CD4-positive, alpha-beta T cell treated with Interleukin-15 for 1 hour (primary cell): ENCODE results near the gene TTC33.
A peak's percentile ranks its signal among the peaks of the same experiment; 100 is the strongest.
"Not testable (repeated sequence)": the region's sequence is repeated elsewhere in the genome, so short reads cannot be mapped to it uniquely, and the experiment has no call there.

Experiments used
- DNase-seq: peaks from one replicate; pipeline ENCODE4 v3.0.0-alpha.2; 2020

The TTC33 gene

DNA sequence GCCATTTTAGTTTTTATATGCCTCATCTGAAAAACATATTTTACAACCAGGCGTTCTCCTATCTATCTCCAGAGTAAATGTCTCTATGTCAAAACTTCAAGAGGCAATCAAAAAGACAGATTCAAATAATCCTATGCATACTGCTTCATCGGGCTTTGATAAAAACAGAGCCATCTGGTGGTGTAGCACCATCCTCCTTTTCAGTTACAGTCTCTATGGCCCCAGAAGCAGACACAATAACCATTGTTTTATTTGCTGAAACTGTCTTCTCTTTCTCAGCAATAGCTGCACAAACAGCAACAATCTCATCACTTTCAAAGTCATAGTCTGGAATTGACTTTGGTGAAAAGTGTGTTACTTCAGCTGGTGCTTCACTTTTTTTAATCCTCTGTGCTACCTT is 39.8 kb downstream of the TTC33 start:
- no peak for DNase-seq

DNA sequence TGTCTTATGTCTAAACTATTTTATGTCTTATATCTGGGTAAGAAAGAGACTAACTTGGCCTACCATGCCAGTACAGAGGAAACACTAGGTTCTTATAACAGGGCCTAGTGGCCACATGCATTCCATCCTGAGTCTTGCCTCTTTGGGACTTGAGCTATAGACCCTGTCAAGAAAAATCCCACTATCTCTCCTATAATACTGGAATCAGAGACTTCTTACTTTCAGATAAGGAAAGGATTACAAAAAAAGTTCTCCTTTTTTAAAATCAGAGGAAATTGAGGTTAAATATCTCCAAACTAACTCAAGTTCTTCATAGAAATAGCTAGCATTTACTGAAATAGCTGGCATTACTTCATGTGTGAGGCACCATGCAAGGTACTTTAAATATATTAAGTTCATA is 41.8 kb downstream of the TTC33 start:
- no peak for DNase-seq

- not testable (repeated sequence) for DNase-seq
These were observed 45.2 kb downstream of the TTC33 start for GRCh38 chr5:40710575-40710974.

DNA sequence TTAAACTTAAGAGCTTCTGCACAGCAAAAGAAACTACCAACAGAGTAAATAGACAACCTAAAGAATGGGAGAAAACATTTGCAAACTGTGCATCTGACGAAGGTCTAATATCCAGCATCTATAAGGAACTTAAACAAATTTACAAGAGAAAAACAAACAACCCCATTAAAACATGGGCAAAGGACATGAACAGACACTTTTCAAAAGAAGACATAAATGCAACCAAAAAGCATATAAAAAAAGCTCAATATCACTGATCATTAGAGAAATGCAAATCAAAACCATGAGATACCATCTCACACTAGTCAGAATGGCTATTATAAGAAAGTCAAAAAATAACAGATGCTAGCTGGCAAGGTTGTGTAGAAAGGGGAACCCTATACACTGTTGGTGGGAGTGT is 50.3 kb downstream of the TTC33 start:
- DNase-seq: not testable (repeated sequence)

DNA sequence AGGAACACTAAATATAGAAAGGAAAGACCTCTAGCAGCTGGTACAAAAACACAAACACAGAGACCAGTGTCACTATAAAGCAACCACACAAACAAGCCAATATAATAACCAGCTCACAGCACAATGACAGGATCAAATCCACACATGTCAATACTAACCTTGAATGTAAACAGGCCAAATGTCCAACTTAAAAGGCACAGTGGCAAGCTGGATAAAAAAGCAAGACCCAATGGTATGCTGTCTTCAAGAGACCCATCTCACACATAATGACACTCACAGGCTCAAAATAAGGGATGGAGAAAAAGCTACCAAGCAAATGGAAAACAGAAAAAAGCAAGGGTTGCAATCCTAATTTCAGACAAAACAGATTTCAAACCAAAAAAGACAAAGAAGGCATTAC is 53.7 kb downstream of the TTC33 start:
- DNase-seq: not testable (repeated sequence)

DNA sequence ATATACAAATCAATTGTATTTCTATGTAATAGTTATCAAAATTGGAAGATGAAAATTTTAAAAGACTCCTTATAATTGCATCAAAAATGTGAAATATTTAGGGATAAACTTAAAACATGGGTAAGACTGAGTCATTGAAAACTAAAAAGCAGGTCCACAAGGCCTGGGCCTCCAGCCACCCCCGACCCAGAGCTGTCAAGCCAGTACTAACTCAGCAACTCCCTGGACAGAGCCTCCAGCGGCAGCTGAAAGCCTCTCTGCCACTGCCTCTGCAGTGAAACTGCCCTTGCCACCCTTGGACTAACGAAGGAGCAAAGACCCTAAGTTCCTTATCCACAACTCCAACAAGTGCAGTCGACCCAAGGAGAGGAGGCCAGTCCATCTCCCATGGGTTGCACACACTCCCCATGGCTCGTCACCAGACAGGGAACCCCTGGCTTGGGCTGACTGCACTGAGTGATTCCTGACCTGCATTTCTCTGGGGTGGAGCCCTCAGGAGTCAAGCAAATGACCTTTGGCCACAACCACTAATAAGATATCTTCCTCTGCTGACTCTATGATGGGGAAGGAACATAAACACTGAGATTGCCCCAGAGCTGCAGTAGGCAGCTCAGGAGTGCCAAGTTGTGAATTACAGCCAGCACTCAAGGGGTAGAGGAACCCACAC is 55.5 kb downstream of the TTC33 start:
- no peak for DNase-seq

- DNase-seq: no peak
These were observed 61.3 kb downstream of the TTC33 start for GRCh38 chr5:40694433-40694832.

GRCh38 chr5:40691894-40692293 is 63.9 kb downstream of the TTC33 start:
- DNase-seq: no peak

DNA sequence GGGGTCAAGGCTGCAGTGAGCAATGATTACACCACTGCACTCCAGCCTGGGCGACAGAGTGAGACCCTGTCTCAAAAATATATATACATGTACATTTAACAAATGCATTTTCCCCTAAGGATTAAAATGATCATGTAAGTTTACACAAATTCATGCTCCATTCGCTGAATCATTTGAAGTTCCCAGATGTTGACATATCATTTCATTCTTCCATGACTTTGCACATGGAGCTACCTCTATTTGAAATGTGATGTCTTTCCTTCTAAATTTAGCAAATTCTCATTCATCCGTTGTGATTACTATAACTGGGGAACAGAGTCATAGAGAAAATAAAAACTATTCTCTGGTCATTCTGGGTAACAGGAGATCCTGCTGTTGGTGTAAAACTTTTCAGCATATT is 65.5 kb downstream of the TTC33 start:
- DNase-seq: no peak

DNA sequence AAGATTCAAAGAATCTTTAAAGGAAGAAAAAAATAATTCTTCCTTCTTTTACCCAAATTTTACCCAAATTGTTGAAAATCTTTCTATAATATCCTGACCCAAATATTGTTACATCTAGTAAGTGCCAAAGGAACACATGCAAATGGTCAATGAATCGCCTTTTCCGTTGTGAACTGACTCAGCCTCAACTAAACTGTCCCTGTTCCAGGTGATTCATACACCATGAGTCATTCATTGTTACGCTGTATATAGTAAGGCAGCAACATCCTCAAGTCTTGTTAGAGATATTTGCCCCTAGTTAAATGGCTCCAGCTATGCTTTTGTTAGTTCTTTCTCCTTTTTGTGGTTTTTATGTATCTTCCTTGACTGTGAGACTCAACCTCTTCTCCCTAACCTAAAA is 66.3 kb downstream of the TTC33 start:
- DNase-seq: no peak

GRCh38 chr5:40688996-40689395 is 66.8 kb downstream of the TTC33 start:
- no peak for DNase-seq

DNA sequence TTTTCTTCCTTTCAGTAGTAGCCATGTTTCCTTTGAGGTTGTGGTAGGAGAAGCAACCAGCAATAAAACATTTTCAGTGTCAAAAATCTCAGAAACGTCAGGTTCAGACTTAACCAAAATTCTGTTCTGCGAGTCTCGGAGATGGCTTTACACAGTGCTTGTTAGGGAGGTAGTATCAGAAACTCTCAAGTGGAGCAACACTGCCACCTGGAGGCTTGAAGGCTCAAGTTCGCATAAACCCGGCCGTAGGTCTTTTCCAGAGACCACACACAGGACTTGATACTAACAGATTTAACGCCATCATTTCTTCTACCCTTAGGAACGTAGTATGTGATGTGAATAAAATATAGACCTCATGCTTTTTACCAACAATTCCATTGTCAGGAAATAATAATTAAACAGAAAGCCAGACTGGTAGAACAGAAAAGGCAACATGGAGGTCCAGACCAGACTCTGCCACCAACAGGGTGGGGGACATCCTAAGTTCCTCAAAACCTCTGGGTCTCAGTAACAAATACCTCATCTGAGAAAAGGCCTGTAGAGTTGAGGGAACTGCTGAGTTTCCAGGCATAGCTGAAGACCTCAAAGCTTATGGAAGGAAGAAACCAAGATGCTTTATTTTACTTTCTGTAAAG is 67.5 kb downstream of the TTC33 start:
- DNase-seq: peak; percentile 85

- DNase-seq: no peak
These were observed 68.4 kb downstream of the TTC33 start for GRCh38 chr5:40687321-40687720.

DNA sequence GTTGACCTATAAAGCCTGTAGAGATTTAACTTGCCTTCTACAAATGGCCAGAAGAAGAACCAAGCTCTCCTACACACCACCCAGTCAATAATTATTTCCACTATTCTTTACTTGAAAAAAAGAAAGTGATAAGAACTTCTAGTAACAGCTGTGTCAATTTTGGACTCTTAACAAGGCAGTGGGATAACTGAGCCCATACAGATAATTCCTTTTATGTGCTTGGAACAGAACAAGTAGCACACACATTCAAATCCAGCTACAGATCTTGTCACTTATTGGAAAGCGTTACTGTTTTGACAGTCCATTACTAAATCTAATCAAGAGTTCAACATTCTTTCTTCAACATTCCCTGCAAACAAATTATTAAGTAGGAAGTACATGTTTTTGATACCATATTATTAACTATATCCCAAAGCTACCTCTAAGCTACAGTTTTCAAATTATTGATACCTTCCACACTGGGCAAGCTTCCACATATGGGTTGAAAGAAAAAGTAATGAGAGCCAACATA is 69.7 kb downstream of the TTC33 start:
- DNase-seq: no peak

GRCh38 chr5:40685193-40685592 is 70.6 kb downstream of the TTC33 start:
- no peak for DNase-seq

DNA sequence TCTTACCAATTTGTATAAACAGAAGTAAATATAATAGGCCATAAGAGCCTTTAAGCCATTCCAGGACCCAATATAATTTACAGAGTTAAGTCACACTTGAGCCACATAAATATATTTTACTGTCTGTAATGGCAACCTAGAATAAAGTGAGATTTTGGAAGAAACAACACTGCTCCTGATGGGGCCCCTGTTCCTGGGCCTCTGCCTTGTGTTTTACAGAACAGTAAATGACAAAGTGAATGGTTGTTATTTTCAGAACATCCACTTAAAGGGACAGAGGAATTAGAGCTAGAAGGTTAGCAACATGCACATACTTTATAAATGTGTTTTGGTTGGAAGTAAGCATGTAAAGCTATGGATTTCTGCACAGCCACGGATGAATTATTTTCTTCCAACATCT is 72.5 kb downstream of the TTC33 start:
- DNase-seq: no peak

DNA sequence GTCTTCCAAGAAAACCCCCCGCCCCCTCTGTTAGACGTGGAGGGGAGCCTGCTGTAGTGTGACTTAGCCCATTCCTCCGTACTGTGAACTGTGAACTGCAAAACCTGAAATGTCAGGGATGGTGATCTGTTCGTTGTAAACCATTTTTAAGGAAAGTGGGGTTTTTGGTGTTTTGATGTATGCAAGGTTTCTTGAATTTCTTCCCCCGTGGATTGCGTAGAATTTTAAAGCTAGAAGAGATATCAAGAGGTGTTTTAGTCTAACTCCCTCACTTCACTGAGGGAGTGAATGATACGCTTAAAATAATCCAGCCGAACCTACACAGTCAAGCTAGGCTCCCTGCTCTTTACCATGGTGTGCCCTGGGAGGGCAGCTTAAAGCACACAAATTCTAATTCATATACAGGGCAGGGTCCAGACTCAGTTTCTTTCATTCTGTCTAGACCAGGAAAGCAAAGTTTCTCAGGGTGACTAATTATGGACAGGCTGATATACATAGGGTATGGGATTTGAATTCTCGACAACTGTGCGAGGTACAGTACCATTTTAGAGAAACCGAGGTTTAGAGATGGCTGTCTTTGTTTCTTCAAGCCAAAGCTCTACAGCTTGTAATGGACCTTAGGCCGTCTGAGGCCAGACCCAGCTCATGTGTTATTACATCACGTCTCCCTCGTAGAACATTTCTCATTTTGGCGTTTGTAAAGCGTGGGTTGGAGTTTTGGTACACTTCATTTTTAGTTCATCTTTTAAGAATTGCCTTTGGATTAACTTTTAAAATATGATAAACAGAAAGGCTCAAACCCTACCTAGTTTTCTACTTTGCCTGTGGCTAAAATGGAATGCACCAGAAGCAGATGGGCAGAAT is 73.4 kb downstream of the TTC33 start:
- DNase-seq: no peak

GRCh38 chr5:40681363-40682153 is 74.2 kb downstream of the TTC33 start:
- peak; percentile 55 for DNase-seq

- DNase-seq: peak; percentile 52
These were observed 74.9 kb downstream of the TTC33 start for GRCh38 chr5:40680741-40681362.

- DNase-seq: no peak
These were observed 75.7 kb downstream of the TTC33 start, which contains the start of gene PTGER4 for GRCh38 chr5:40679913-40680681. Gene PTGER4, plus strand, starts transcription at chr5:40679915. Its CDS starts 1,079 bp downstream, at chr5:40680994.

- DNase-seq: peak; percentile 91
These were observed 76.4 kb downstream of the TTC33 start for GRCh38 chr5:40679148-40679912.
